ENCODE measurements around the gene PAMR1.
"Not testable (repeated sequence)": the region's sequence is repeated elsewhere in the genome, so short reads cannot be mapped to it uniquely, and the experiment has no call there.

The PAMR1 gene, protein sequence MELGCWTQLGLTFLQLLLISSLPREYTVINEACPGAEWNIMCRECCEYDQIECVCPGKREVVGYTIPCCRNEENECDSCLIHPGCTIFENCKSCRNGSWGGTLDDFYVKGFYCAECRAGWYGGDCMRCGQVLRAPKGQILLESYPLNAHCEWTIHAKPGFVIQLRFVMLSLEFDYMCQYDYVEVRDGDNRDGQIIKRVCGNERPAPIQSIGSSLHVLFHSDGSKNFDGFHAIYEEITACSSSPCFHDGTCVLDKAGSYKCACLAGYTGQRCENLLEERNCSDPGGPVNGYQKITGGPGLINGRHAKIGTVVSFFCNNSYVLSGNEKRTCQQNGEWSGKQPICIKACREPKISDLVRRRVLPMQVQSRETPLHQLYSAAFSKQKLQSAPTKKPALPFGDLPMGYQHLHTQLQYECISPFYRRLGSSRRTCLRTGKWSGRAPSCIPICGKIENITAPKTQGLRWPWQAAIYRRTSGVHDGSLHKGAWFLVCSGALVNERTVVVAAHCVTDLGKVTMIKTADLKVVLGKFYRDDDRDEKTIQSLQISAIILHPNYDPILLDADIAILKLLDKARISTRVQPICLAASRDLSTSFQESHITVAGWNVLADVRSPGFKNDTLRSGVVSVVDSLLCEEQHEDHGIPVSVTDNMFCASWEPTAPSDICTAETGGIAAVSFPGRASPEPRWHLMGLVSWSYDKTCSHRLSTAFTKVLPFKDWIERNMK
- long read RNA-seq, donor 1, partial matches to known transcripts, result 0 of 4 reads
- long read RNA-seq, donor 1, other reads (novel, unspliced or antisense), result 0 of 4 reads
- long read RNA-seq, donor 2, result 0 reads
- long read RNA-seq, donor 3, partial matches to known transcripts, result 0 of 2 reads
- long read RNA-seq, donor 3, other reads (novel, unspliced or antisense), result 0 of 2 reads
- long read RNA-seq, donor 4, partial matches to known transcripts, result 0 of 1 reads
- long read RNA-seq, donor 4, other reads (novel, unspliced or antisense), result 0 of 1 reads
- long read RNA-seq, donor 5, partial matches to known transcripts, result 0 of 1 reads
- long read RNA-seq, donor 5, other reads (novel, unspliced or antisense), result 0 of 1 reads
- long read RNA-seq, donor 6, partial matches to known transcripts, result 0 of 3 reads
- long read RNA-seq, donor 6, other reads (novel, unspliced or antisense), result 0 of 3 reads
- long read RNA-seq, donor 7, partial matches to known transcripts, result 0 of 1 reads
- long read RNA-seq, donor 7, other reads (novel, unspliced or antisense), result 0 of 1 reads
- long read RNA-seq, donor 8, partial matches to known transcripts, result 0 of 1 reads
- long read RNA-seq, donor 8, other reads (novel, unspliced or antisense), result 0 of 1 reads

GRCh38 chr11:35525501-35526175, at the start of gene PAMR1:
Gene PAMR1, minus strand, starts transcription at chr11:35525616. Its CDS starts 31 bp downstream, at chr11:35525585.
- DNase-seq, result peak; percentile 62

DNA sequence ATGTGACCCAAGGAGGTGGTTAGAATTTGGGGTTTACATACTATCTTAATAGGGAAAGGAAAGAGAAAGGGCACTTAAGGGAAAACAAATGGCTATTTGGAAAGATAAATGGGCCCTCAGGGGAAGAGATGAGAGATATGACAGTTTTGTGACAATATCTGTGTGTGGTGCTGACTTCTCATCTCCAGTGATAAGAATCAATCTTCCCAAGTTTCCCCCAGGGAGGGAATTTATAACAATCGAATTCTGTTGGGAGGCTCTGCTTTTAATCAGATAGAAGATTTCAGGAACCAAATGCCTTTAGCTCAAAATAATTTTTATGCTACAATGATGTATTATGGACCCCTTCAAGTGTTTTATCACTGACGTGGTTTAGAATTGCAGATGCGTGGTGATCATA, 46.3 kb upstream of the PAMR1 start:
- DNase-seq, result no peak

DNA sequence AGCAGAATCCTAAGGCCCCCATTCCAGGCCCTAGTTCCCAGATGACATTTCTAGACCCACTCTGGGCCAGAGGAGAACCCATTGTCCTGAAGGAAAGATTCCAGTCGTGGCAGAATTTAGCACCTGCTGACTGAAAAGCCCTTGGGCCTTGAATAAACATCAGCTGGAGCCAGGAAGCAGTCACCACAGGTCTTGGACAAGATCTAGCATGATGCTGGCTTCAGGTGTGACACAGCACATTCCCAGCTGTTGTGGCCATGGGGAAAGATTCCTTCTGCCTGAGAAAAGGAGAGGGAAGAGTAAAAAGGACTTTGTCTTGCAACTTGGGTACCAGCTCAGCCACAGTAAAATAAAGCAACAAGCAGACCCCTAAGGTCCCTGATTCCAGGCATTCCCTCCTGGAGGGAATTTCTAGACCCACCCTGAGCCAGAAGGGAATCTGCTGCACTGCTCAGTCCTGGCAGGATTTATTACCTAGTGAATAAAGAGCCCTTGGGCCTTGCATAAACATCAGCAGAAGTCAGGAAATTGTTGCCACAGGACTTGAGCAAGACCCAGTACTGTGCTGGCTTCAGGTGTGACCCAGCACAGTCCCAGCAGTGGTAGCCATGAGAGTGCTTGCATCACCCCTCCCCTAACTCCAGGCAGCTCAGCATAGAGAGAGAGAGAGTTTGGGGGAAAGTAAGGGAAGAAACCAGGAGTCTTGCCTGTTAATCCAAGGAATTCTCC, 42.5 kb upstream of the PAMR1 start:
- DNase-seq, result no peak

GRCh38 chr11:35566885-35567284, 41.5 kb upstream of the PAMR1 start:
- DNase-seq, result no peak

GRCh38 chr11:35566181-35566580, 40.8 kb upstream of the PAMR1 start:
- DNase-seq, result no peak

GRCh38 chr11:35564245-35564595, 38.8 kb upstream of the PAMR1 start:
- DNase-seq, result no peak

GRCh38 chr11:35563484-35564244, 38.2 kb upstream of the PAMR1 start:
- no peak for DNase-seq

DNA sequence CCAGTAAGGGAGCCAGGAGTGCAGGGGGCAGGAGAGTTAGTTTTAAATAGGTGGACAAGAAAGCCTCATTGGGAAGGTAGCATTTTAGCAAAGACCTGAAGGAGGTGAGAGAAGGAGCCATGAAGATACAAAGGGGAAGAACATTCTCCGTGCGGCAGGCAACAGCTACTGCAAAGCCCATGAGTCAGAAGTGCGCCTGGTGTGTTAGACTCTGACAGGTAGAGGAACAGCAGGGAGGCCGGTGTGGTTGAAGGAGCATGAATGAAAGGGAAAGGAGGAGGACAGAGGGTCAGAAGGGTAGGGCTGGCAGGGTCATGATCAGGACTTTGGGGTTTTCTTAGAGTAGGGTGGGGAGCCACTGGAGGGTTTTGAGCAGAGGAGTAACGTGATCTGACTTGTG, 34.5 kb upstream of the PAMR1 start:
- no peak for DNase-seq

- no peak for DNase-seq
These were observed 33.1 kb upstream of the PAMR1 start for GRCh38 chr11:35558513-35558912.

DNA sequence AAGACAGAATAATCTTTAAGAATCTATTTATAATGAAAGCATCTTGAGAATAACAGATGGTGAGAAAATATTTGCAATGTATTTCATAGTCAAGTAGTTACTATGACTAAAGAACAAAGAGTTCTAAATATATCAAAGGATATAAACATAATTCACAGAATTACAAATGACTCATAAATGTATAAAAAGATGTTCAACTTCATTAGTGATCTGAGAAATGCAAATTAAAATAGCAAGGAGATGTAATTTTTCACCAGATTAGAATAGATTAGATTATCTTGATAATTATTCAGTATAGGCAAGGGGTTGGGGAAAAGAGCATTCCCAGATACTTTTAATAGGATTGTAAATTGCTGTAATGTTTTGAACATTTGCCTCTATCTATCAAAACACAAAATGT, 30.1 kb upstream of the PAMR1 start:
- DNase-seq, result no peak

GRCh38 chr11:35554491-35555437, 29.3 kb upstream of the PAMR1 start:
- DNase-seq, result no peak

- DNase-seq, result no peak
These were observed 28.4 kb upstream of the PAMR1 start for GRCh38 chr11:35553831-35554230.

- DNase-seq, result no peak
These were observed 27.6 kb upstream of the PAMR1 start for GRCh38 chr11:35553021-35553420.

DNA sequence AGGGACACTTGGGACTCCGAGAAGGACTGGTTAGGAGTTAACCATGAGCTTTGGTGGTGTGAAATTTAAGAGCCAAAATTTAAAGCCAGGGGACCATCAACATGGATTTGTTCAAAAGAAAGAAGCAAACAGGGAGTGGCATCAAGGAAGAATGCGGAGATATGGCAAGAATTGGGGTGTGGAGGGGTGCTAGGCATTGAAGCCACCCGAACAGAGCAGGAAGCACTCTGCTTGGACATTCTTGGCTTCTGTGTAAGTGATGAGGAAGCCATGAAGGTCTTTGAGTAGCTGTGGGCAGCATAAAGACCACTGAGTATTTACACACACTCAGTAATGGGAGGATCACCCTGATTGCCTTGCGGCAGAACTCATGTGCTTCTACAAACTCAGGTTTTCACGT, 27.2 kb upstream of the PAMR1 start:
- DNase-seq, result no peak

DNA sequence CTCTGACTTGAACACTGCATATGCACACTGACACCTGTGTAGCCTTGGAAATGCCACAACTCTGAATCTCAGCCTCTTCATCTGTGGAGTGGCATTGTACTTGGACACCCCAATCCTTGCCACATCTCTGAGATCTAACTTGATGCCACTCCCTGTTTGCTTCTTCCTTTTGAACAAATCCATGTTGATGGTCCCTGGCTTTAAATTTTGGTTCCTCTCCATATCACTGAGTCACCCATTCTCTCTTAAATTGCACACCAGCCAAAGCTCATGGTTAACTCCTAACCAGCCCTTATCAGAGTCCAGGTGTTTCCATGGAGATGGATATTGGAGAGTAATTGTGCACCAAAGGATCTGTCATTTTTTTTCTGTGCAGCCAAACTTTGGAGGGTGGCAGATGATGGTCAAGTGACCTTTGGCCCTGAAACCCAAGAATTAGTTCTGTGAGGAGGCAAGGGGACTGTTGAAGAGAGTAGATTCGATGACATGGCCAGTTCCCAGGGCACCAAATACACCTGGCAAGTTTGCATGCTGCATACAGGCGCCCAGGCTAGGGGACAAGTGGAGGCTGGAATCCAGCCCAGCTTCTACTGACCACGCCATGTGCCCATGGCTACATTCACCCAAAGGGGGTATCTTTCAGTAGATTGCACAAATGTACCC, 25.1 kb upstream of the PAMR1 start:
- DNase-seq, result no peak

- DNase-seq, result no peak
These were observed 24.4 kb upstream of the PAMR1 start for GRCh38 chr11:35549787-35550186.

GRCh38 chr11:35548925-35549561, 23.6 kb upstream of the PAMR1 start:
- no peak for DNase-seq

DNA sequence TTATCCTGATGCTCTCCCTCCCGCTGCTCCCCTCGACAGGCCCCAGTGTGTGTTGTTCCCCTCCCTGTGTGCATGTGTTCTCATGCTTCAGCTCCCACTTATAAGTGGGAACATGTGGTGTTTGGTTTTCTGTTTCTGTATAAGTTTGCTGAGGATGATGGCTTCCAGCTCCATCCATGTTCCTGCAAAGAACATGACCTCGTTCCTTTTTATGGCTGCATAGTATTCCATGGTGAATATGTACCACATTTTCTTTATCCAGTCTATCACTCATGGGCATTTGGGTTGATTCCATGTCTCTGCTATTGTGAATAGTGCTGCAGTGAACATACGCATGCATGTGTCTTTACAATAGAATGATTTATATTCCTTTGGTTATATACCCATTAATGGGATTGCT, 22.6 kb upstream of the PAMR1 start:
- not testable (repeated sequence) for DNase-seq

Measured in right kidney (tissue), 9 donors.